ENCODE results near the gene TTLL10. TPM values are rescaled to one million over a fixed set of nuclear protein-coding genes. Genes with fewer than 3 reads are reported as not detected.

TTLL10 gene
- total RNA-seq, 1 experiment from 2014 or later = not detected

- intact Hi-C loops (cut with micrococcal nuclease) = no loop called here
- TF ChIP-seq CTCF (IDR thresholded peaks at IDR 0.05; ENCODE audit: unreplicated experiment) = no peak
- ChIA-PET CTCF (interaction anchor here (0.6 to 1.7 kb wide), 3 partner anchors 8 to 272 kb away, joined by 3 to 4 read pairs (median 3); no protein-coding TSS in a partner anchor), POLR2A (no interaction called here)
- Mint-ChIP-seq H3K27ac (ENCODE audit: low read depth, unreplicated experiment) (no peak overlapping the region), H3K4me1 (ENCODE audit: insufficient read depth, unreplicated experiment) (no peaks in the 10 kb centered on the region), H3K4me3 (ENCODE audit: unreplicated experiment) (no peak overlapping the region), H3K27me3 (ENCODE audit: insufficient read depth, unreplicated experiment) (peaks cover 15% of the 10 kb centered on the region), H3K36me3 (ENCODE audit: insufficient read depth, unreplicated experiment) (no peaks in the 10 kb centered on the region), H3K9me3 (ENCODE audit: unreplicated experiment) (no peaks in the 10 kb centered on the region)
- no TSS peak for BruUV-seq (replicated peaks)
- no peak for DNase-seq (ENCODE audit: unreplicated experiment)
These were observed 43.2 kb upstream of the TTLL10 start for GRCh38 chr1:1130206-1131120.

- Mint-ChIP-seq H3K4me1 (ENCODE audit: insufficient read depth, unreplicated experiment) (no peaks in the 10 kb centered on the region), H3K9me3 (ENCODE audit: unreplicated experiment) (no peaks in the 10 kb centered on the region), H3K4me3 (ENCODE audit: unreplicated experiment) (no peak overlapping the region), H3K27ac (ENCODE audit: low read depth, unreplicated experiment) (no peak overlapping the region), H3K27me3 (ENCODE audit: insufficient read depth, unreplicated experiment) (peaks cover 15% of the 10 kb centered on the region), H3K36me3 (ENCODE audit: insufficient read depth, unreplicated experiment) (no peaks in the 10 kb centered on the region)
- intact Hi-C loops (cut with micrococcal nuclease) = no loop called here
- BruUV-seq (replicated peaks) = no TSS peak
- ChIA-PET CTCF (no interaction called here), POLR2A (no interaction called here)
- TF ChIP-seq CTCF (IDR thresholded peaks at IDR 0.05; ENCODE audit: unreplicated experiment) = no peak
- DNase-seq (ENCODE audit: unreplicated experiment) = no peak
These were observed 41.4 kb upstream of the TTLL10 start for GRCh38 chr1:1132042-1132950.

- no peak for TF ChIP-seq CTCF (IDR thresholded peaks at IDR 0.05; ENCODE audit: unreplicated experiment)
- no peaks in the 10 kb centered on the region for H3K36me3 Mint-ChIP-seq (ENCODE audit: insufficient read depth, unreplicated experiment)
- no peak overlapping the region for H3K4me3 Mint-ChIP-seq (ENCODE audit: unreplicated experiment)
- intact Hi-C loops (cut with micrococcal nuclease) = no loop called here
- DNase-seq (ENCODE audit: unreplicated experiment) = no peak
- H3K4me1 Mint-ChIP-seq (ENCODE audit: insufficient read depth, unreplicated experiment) = no peaks in the 10 kb centered on the region
- no peaks in the 10 kb centered on the region for H3K9me3 Mint-ChIP-seq (ENCODE audit: unreplicated experiment)
- BruUV-seq (replicated peaks) = no TSS peak
- CTCF ChIA-PET = no interaction called here
- peaks cover 15% of the 10 kb centered on the region for H3K27me3 Mint-ChIP-seq (ENCODE audit: insufficient read depth, unreplicated experiment)
- POLR2A ChIA-PET = no interaction called here
- H3K27ac Mint-ChIP-seq (ENCODE audit: low read depth, unreplicated experiment) = no peak overlapping the region
These were observed 40.5 kb upstream of the TTLL10 start for GRCh38 chr1:1132956-1133750.
